Endodermal cell (in vitro differentiated cells): ENCODE results near the gene LSM4. TPM values are rescaled to one million over a fixed set of nuclear protein-coding genes. Genes with fewer than 3 reads are reported as not detected.
"Not testable (repeated sequence)": the region's sequence is repeated elsewhere in the genome, so short reads cannot be mapped to it uniquely, and the experiment has no call there.

Experiments used
- DNase-seq: peaks from one replicate; pipeline ENCODE4 v3.0.0-alpha.2; 2017
- H3K27ac ChIP-seq: 2 replicates; pipeline ENCODE4 v1.5.1; 2013; ENCODE audit warnings: mild to moderate bottlenecking, low read depth, low read length, moderate library complexity
- H3K27me3 ChIP-seq: 2 replicates; pipeline ENCODE4 v1.6.1; 2013; ENCODE audit warnings: mild to moderate bottlenecking, low read length, moderate library complexity; ENCODE audit not compliant: insufficient read depth, control insufficient read depth, poor library complexity, severe bottlenecking
- H3K36me3 ChIP-seq: 2 replicates; pipeline ENCODE4 v1.7.0; 2013; ENCODE audit warnings: mild to moderate bottlenecking, low read length, moderate library complexity; ENCODE audit not compliant: control insufficient read depth, insufficient read depth
- H3K4me1 ChIP-seq: one replicate; pipeline ENCODE4 v1.7.0; 2013; ENCODE audit warnings: low read length; ENCODE audit not compliant: control insufficient read depth, insufficient read depth
- H3K4me3 ChIP-seq: 2 replicates; pipeline ENCODE4 v1.5.1; 2013; ENCODE audit warnings: mild to moderate bottlenecking, low read length, moderate library complexity
- H3K9ac ChIP-seq: 2 replicates; pipeline ENCODE4 v1.6.1; 2013; ENCODE audit warnings: mild to moderate bottlenecking, low read length, moderate library complexity; ENCODE audit not compliant: poor library complexity, severe bottlenecking; ENCODE audit errors: extremely low read depth
- H3K9me3 ChIP-seq: 2 replicates; pipeline ENCODE4 v1.6.1; 2013; ENCODE audit warnings: mild to moderate bottlenecking, low read length, moderate library complexity; ENCODE audit not compliant: control insufficient read depth
- H3K27ac Mint-ChIP-seq: 2 replicates; pipeline ENCODE4 v1.8.0; 2020; ENCODE audit warnings: mixed read lengths
- H3K27me3 Mint-ChIP-seq: 2 replicates; pipeline ENCODE4 v1.8.0; 2021; ENCODE audit warnings: mild to moderate bottlenecking, mixed read lengths; ENCODE audit not compliant: insufficient read depth
- H3K36me3 Mint-ChIP-seq: 2 replicates; pipeline ENCODE4 v1.8.0; 2020; ENCODE audit warnings: low read depth, mixed read lengths
- H3K4me1 Mint-ChIP-seq: 2 replicates; pipeline ENCODE4 v1.8.0; 2020; ENCODE audit warnings: mixed read lengths
- H3K4me3 Mint-ChIP-seq: 2 replicates; pipeline ENCODE4 v1.8.0; 2020; ENCODE audit warnings: mild to moderate bottlenecking, moderate library complexity, mixed read lengths
- H3K9me3 Mint-ChIP-seq: 2 replicates; pipeline ENCODE4 v1.8.0; 2020; ENCODE audit warnings: mild to moderate bottlenecking, mixed read lengths
- WGBS, 2 experiments: methylation state at CpG; one replicate each; pipeline versions ENCODE4 v1.1.5 to v1.1.7; 2013; ENCODE audit warnings: missing lambda C conversion rate in 2 of 2, mixed read lengths in 1 of 2; ENCODE audit not compliant: insufficient coverage in 1 of 2, insufficient read length in 1 of 2; 5-methylcytosine and 5-hydroxymethylcytosine counted together
- total RNA-seq, 2 donors: library from RNA; stranded (reverse); fragmentation: NEBNext Ultra II Directional in 1 of 2; extraction: Animal tissue kit (Norgen Biotek cat#: 25700) in 1 of 2; gene quantifications; 2 replicates in 1 of 2; 3 replicates in 1 of 2; pipeline ENCODE4 v1.2.1, GENCODE V29; 2021
- TF ChIP-seq, protein P1 (sequence below): fragments of 200-600 bp; sonication (generic); conservative IDR thresholded peaks from 2 replicates; pipeline ENCODE4 v1.5.0; 2021; ENCODE audit warnings: antibody characterized with exemption, mild to moderate bottlenecking

The LSM4 gene
- total RNA-seq, 2 donors from 2014 or later = 252 to 276 TPM

DNA sequence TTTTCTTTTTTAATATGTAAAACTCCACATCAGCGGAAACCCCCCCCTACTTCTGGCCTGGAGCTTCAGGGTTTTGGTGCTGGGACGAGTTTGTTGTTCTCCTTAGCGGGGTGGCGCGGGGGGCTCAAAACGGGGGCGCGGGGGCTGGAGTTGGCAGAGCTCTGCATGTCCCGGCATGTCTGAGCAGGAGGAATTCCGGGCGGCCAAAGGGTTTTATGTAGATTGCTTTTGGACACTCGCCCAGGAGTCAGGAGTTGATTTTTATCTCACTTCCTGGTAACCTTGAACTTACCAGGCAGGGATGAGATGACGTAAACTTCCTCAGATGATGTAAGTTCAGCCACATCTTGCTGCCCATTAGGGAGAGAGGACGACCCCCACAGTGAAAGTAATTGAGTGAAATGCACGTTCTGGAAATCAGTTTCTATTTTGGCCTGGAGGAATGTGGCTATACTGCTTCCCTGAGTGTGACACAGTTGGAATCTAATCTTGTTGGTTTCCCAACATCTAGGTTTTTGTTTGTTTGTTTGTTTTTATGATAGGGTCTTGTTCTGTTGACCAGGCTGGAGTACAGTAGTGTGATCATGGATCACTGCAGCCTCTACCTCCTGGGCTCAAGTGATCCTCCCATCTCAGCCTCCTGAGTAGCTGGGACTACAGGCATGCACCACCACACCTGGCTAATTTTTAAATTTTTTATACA, 42.1 kb upstream of the LSM4 start:
- TF ChIP-seq, protein P1, sequence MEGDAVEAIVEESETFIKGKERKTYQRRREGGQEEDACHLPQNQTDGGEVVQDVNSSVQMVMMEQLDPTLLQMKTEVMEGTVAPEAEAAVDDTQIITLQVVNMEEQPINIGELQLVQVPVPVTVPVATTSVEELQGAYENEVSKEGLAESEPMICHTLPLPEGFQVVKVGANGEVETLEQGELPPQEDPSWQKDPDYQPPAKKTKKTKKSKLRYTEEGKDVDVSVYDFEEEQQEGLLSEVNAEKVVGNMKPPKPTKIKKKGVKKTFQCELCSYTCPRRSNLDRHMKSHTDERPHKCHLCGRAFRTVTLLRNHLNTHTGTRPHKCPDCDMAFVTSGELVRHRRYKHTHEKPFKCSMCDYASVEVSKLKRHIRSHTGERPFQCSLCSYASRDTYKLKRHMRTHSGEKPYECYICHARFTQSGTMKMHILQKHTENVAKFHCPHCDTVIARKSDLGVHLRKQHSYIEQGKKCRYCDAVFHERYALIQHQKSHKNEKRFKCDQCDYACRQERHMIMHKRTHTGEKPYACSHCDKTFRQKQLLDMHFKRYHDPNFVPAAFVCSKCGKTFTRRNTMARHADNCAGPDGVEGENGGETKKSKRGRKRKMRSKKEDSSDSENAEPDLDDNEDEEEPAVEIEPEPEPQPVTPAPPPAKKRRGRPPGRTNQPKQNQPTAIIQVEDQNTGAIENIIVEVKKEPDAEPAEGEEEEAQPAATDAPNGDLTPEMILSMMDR = no peak
- no peaks in the 10 kb centered on the region for H3K9me3 ChIP-seq
- no peak for DNase-seq
- 80 to 84% methylated on average over 10 to 15 of the region's 15 CpGs for WGBS, 2 experiments
- H3K4me3 Mint-ChIP-seq = no peak overlapping the region
- H3K4me3 ChIP-seq = no peak overlapping the region
- no peaks in the 10 kb centered on the region for H3K36me3 ChIP-seq
- H3K4me1 Mint-ChIP-seq = peaks cover 12% of the 10 kb centered on the region
- H3K27me3 Mint-ChIP-seq = no peaks in the 10 kb centered on the region
- peak overlapping the region; percentile 68 for H3K27ac Mint-ChIP-seq
- H3K4me1 ChIP-seq = peaks cover 3% of the 10 kb centered on the region
- peaks cover 7% of the 10 kb centered on the region for H3K36me3 Mint-ChIP-seq
- no peaks in the 10 kb centered on the region for H3K27me3 ChIP-seq
- no peak overlapping the region for H3K9ac ChIP-seq
- peak overlapping the region; percentile 89 for H3K27ac ChIP-seq
- H3K9me3 Mint-ChIP-seq = no peaks in the 10 kb centered on the region

DNA sequence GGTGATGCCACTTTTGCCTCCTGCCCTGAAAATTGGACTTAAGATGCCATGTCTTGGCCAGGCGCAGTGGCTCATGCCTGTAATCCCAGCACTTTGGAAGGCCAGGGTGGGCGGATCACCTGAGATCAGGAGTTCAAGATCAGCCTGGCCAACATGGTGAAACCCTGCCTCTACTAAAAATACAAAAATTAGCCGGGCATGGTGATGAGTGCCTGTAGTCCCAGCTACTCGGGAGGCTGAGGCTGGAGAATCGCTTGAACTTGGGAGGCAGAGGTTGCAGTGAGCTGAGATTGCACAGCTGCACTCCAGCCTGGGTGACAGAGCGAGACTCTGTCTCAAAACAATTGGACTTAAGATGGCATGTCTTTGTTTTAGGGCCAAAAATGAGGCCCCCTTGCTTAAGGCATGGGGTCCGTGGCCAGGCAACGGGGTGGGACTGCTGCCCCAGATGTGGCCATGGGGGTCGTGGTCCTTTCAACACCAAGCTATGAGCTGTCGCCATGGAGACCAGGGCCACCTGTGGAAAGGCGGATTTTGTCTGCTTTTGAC, 41.5 kb upstream of the LSM4 start:
- peak overlapping the region; percentile 68 for H3K27ac Mint-ChIP-seq
- not testable (repeated sequence) for H3K9me3 ChIP-seq, H3K4me1 ChIP-seq, DNase-seq, H3K4me3 ChIP-seq, H3K36me3 Mint-ChIP-seq, H3K4me3 Mint-ChIP-seq, H3K9me3 Mint-ChIP-seq, H3K36me3 ChIP-seq, H3K4me1 Mint-ChIP-seq, H3K27me3 ChIP-seq, H3K9ac ChIP-seq, H3K27me3 Mint-ChIP-seq
- H3K27ac ChIP-seq = peak overlapping the region; percentile 89
- whole genome bisulfite sequencing, 2 experiments = 82 to 89% methylated on average over 8 to 11 of the region's 11 CpGs

DNA sequence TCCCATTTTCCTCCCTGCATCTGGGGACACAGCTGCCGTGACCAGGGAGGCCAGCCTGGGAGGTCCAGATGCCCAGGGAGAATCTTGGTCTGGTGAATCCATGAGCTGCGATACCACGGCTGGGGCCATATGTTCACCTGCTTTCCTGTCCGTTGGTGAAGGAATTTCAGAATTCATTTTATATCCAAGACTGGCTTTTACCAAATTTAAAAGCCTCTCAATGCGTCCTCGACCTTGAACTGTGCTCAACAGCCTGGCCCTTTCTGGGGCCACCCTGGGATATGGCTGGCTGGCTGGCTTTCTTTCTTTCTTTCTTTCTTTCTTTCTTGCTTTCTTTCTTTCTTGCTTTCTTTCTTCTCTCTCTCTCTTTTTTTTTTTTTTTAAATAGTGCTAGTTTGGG, 40.9 kb upstream of the LSM4 start:
- DNase-seq = no peak
- 84 to 96% methylated on average over 4 to 6 of the region's 6 CpGs for WGBS, 2 experiments
- H3K4me3 Mint-ChIP-seq = no peak overlapping the region
- H3K4me3 ChIP-seq = no peak overlapping the region
- H3K36me3 ChIP-seq = no peaks in the 10 kb centered on the region
- no peak overlapping the region for H3K9ac ChIP-seq
- H3K27me3 Mint-ChIP-seq = no peaks in the 10 kb centered on the region
- no peak overlapping the region for H3K27ac Mint-ChIP-seq
- peaks cover 12% of the 10 kb centered on the region for H3K36me3 Mint-ChIP-seq
- no peaks in the 10 kb centered on the region for H3K9me3 Mint-ChIP-seq
- H3K4me1 ChIP-seq = no peaks in the 10 kb centered on the region
- TF ChIP-seq, protein P1 = no peak
- peaks cover 5% of the 10 kb centered on the region for H3K4me1 Mint-ChIP-seq
- no peaks in the 10 kb centered on the region for H3K27me3 ChIP-seq
- peak overlapping the region; percentile 68 for H3K27ac ChIP-seq
- H3K9me3 ChIP-seq = no peaks in the 10 kb centered on the region
